Lower leg skin (tissue), 3 donors: Measurements from ENCODE around the gene CMIP.

ENCODE experiments used
- CTCF ChIP-seq, 3 donors: fragments of 450-650 bp; IDR thresholded peaks; one replicate each; pipeline ENCODE4 v1.5.1; 2016; ENCODE audit warnings: antibody characterized with exemption in 3 of 3, mild to moderate bottlenecking in 3 of 3, moderate library complexity in 2 of 3
- POLR2A ChIP-seq, 2 donors: fragments of 450-650 bp; IDR thresholded peaks; one replicate each; pipeline ENCODE4 v1.6.1; 2016 to 2017; ENCODE audit warnings: antibody characterized with exemption in 2 of 2, mild to moderate bottlenecking in 1 of 2, moderate library complexity in 1 of 2

DNA sequence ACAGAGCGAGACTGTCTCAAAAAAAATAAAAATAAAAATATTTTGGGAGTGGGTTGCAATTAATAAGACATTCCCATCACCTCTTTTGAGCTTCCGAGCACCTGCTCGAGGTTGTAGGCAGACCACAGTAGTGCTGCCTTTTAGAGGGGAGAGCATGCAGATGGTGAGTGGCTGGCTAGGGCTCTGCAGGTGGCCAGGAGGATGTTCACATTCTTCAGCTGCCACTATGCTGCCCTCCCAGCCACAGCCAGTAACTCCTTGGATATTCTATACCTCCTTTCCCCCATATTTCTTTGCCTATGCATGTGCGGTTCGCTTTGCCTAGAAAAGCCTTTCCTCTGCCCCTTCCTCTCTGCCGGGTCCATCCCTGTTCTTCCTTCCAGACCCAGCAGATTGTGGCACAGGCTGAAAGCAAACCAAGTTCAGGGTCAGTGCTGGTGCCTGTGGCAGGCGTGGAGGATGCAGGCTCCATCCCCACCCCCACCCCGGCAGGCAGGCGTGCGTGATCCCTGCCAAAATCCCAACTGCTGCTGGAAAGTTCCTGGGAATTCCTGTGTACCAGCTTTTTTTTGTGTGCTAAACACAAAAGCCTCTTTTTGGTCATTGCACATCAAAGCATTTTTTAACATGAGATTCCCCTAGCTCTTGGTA, 33.8 kb upstream of the CMIP start:
- TF ChIP-seq CTCF (IDR thresholded peaks at IDR 0.05): no peak
- TF ChIP-seq POLR2A (IDR thresholded peaks at IDR 0.05): no peak
